Naive thymus-derived CD8-positive, alpha-beta T cell (primary cell): ENCODE data around the gene DOCK8. TPM values are rescaled to one million over a fixed set of nuclear protein-coding genes. Genes with fewer than 3 reads are reported as not detected.

ENCODE experiments used
- ATAC-seq, 2 donors: fragments of 150-1000 bp; cut with Tn5 transposase in 1 of 2; sonication (Bioruptor Pico), chemical (Tn5 transposase) in 1 of 2; 1 replicate in 1 of 2; 2 replicates in 1 of 2; pipeline ENCODE4 v1.10.0; 2021; ENCODE audit warnings: mild to moderate bottlenecking in 2 of 2, moderate library complexity in 2 of 2
- POLR2A ChIA-PET: fragments of 350-600 bp; sonication (Branson Sonifier 250); formaldehyde crosslinking; loops from one replicate; lab custom pipeline; 2021; ENCODE audit warnings: antibody characterized with exemption; lab: Charles Lee
- DNase-seq, 10 donors: peaks; one replicate each; pipeline versions ENCODE4 v3.0.0 to v3.0.0-alpha.2; 2020 to 2022
- H3K27ac Mint-ChIP-seq, 10 donors: one replicate each; pipeline ENCODE4 v1.8.0; 2020 to 2022; ENCODE audit warnings: mild to moderate bottlenecking in 10 of 10, mixed read lengths in 10 of 10, moderate library complexity in 4 of 10, inconsistent platforms in 1 of 10
- H3K27me3 Mint-ChIP-seq, 5 donors: one replicate each; pipeline ENCODE4 v1.8.0; 2021 to 2022; ENCODE audit warnings: mixed read lengths in 5 of 5
- H3K36me3 Mint-ChIP-seq, 3 donors: one replicate each; pipeline ENCODE4 v1.8.0; 2020 to 2022; ENCODE audit warnings: mixed read lengths in 3 of 3, mild to moderate bottlenecking in 2 of 3, inconsistent platforms in 1 of 3
- H3K4me1 Mint-ChIP-seq, 4 donors: one replicate each; pipeline ENCODE4 v1.8.0; 2021 to 2022; ENCODE audit warnings: mixed read lengths in 4 of 4
- H3K4me3 Mint-ChIP-seq, 10 donors: one replicate each; pipeline ENCODE4 v1.8.0; 2020 to 2022; ENCODE audit warnings: mild to moderate bottlenecking in 10 of 10, mixed read lengths in 10 of 10, moderate library complexity in 6 of 10, inconsistent platforms in 1 of 10
- H3K9me3 Mint-ChIP-seq, 9 donors: one replicate each; pipeline ENCODE4 v1.8.0; 2020 to 2022; ENCODE audit warnings: mixed read lengths in 9 of 9, mild to moderate bottlenecking in 3 of 9, inconsistent platforms in 1 of 9, moderate library complexity in 1 of 9
- polyA plus RNA-seq, 3 donors: library from polyadenylated mRNA; unstranded; fragments of 300-500 nt; fragmentation: Illumina TruSeq; gene quantifications; one replicate each; pipeline ENCODE4 v1.2.3, GENCODE V29; 2021
- total RNA-seq, 8 experiments: library from RNA in 2 of 8; stranded (reverse) in 2 of 8; gene quantifications; one replicate each; pipeline ENCODE4 v1.2.3 and lab custom pipeline; 2021 to 2026

Gene DOCK8
- total and polyA plus RNA-seq, 5 experiments from 2014 or later: 41.5 to 224 (median 52.2) TPM

- POLR2A ChIA-PET: no interaction called here
Measured at GRCh38 chr9:487429-487828, 272.8 kb downstream of the DOCK8 start.

GRCh38 chr9:488448-488847 lies 273.8 kb downstream of the DOCK8 start:
- H3K4me1 Mint-ChIP-seq: no peaks in the 10 kb centered on the region
- no peaks in the 10 kb centered on the region for H3K27me3 Mint-ChIP-seq
- ATAC-seq (no peak), DNase-seq (no peak)
- no peak overlapping the region for H3K27ac Mint-ChIP-seq
- no peak overlapping the region for H3K4me3 Mint-ChIP-seq
- POLR2A ChIA-PET: no interaction called here
- peaks cover 0 to 17% (median 13%) of the 10 kb centered on the region in 3 donors for H3K36me3 Mint-ChIP-seq
- peaks cover 0 to 14% (median 0%) of the 10 kb centered on the region in 9 donors for H3K9me3 Mint-ChIP-seq

More at GRCh38 chr9:487429-487828, 272.8 kb downstream of the DOCK8 start:
- H3K4me1 Mint-ChIP-seq: no peaks in the 10 kb centered on the region
- H3K27me3 Mint-ChIP-seq: no peaks in the 10 kb centered on the region
- no peak for ATAC-seq
- H3K9me3 Mint-ChIP-seq: peaks cover 0 to 14% (median 0%) of the 10 kb centered on the region in 9 donors
- no peak for DNase-seq
- peaks cover 0 to 17% (median 13%) of the 10 kb centered on the region in 3 donors for H3K36me3 Mint-ChIP-seq
- H3K4me3 Mint-ChIP-seq: no peak overlapping the region
- H3K27ac Mint-ChIP-seq: no peak overlapping the region

GRCh38 chr9:489198-490197 lies 274.8 kb downstream of the DOCK8 start:
- ATAC-seq: no peak
- Mint-ChIP-seq H3K36me3 (peaks cover 0 to 7% (median 3%) of the 10 kb centered on the region in 3 donors), H3K4me1 (no peaks in the 10 kb centered on the region), H3K4me3 (no peak overlapping the region), H3K27me3 (peaks cover 0 to 3% (median 0%) of the 10 kb centered on the region in 5 donors), H3K9me3 (peaks cover 0 to 4% (median 0%) of the 10 kb centered on the region in 9 donors), H3K27ac (peak overlapping the region in 1 of 10 donors; percentile 22)
- no peak for DNase-seq
- POLR2A ChIA-PET: no interaction called here

- Mint-ChIP-seq H3K27ac (no peak overlapping the region), H3K4me1 (no peaks in the 10 kb centered on the region), H3K27me3 (peaks cover 0 to 7% (median 4%) of the 10 kb centered on the region in 5 donors), H3K4me3 (no peak overlapping the region), H3K9me3 (no peaks in the 10 kb centered on the region), H3K36me3 (peaks cover 0 to 4% (median 0%) of the 10 kb centered on the region in 3 donors)
- POLR2A ChIA-PET: no interaction called here
- DNase-seq: no peak
- no peak for ATAC-seq
Measured at GRCh38 chr9:494764-495163, 280.1 kb downstream of the DOCK8 start.

GRCh38 chr9:495739-496138 lies 281.1 kb downstream of the DOCK8 start:
- no peak for DNase-seq
- H3K36me3 Mint-ChIP-seq: peaks cover 0 to 4% (median 0%) of the 10 kb centered on the region in 3 donors

GRCh38 chr9:503326-503725 lies 288.7 kb downstream of the DOCK8 start:
- no peaks in the 10 kb centered on the region for H3K9me3 Mint-ChIP-seq
- H3K4me3 Mint-ChIP-seq: peak overlapping the region; percentile 80 to 93 (median 88)
- DNase-seq (peak in 1 of 10 donors; percentile 11), ATAC-seq (no peak)
- H3K4me1 Mint-ChIP-seq: peaks cover 2 to 26% (median 18%) of the 10 kb centered on the region in 4 donors
- POLR2A ChIA-PET: interaction anchor here (0.6 to 1.8 kb wide), 5 partner anchors 12 to 221 kb away, joined by 3 to 6 read pairs (median 5); no protein-coding TSS in a partner anchor
- peaks cover 0 to 20% (median 5%) of the 10 kb centered on the region in 5 donors for H3K27me3 Mint-ChIP-seq
- H3K36me3 Mint-ChIP-seq: no peaks in the 10 kb centered on the region
- peak overlapping the region in 8 of 10 donors; percentile 63 to 90 (median 80) for H3K27ac Mint-ChIP-seq

More at GRCh38 chr9:495739-496138, 281.1 kb downstream of the DOCK8 start:
- H3K27me3 Mint-ChIP-seq: peaks cover 0 to 13% (median 7%) of the 10 kb centered on the region in 5 donors
- H3K9me3 Mint-ChIP-seq: no peaks in the 10 kb centered on the region
- H3K4me1 Mint-ChIP-seq: no peaks in the 10 kb centered on the region
- no peak overlapping the region for H3K27ac Mint-ChIP-seq
- no peak overlapping the region for H3K4me3 Mint-ChIP-seq
- POLR2A ChIA-PET: no interaction called here
- no peak for ATAC-seq

- Mint-ChIP-seq H3K4me3 (peak within 1 kb of the TSS; percentile 80 to 93 (median 88)), H3K27me3 (peaks cover 0 to 22% (median 5%) of the 10 kb centered on the region in 5 donors), H3K9me3 (no peaks in the 10 kb centered on the region), H3K36me3 (no peaks in the 10 kb centered on the region), H3K27ac (peak within 1 kb of the TSS; percentile 63 to 90 (median 83)), H3K4me1 (peaks cover 2 to 26% (median 18%) of the 10 kb centered on the region in 4 donors)
- peak; percentile 77 to 87 for ATAC-seq
- POLR2A ChIA-PET: interaction anchor here (0.6 to 1.8 kb wide), 7 partner anchors 11 to 222 kb away, joined by 3 to 6 read pairs (median 5); no protein-coding TSS in a partner anchor
- DNase-seq: peak; percentile 63 to 83 (median 72)
Measured at GRCh38 chr9:503881-504852, 289.5 kb downstream of the DOCK8 start, which contains the start of gene KANK1. Gene KANK1 (plus strand): TSS chr9:504695.

GRCh38 chr9:504921-505740 lies 290.5 kb downstream of the DOCK8 start:
- peak in 5 of 10 donors; percentile 4 to 62 (median 10) for DNase-seq
- H3K27me3 Mint-ChIP-seq: peaks cover 0 to 20% (median 5%) of the 10 kb centered on the region in 5 donors
- peak in 1 of 2 donors; percentile 18 for ATAC-seq
- H3K9me3 Mint-ChIP-seq: no peaks in the 10 kb centered on the region
- H3K36me3 Mint-ChIP-seq: no peaks in the 10 kb centered on the region
- peak overlapping the region in 6 of 10 donors; percentile 36 to 80 (median 64) for H3K27ac Mint-ChIP-seq
- H3K4me3 Mint-ChIP-seq: peak overlapping the region; percentile 62 to 88 (median 76)
- POLR2A ChIA-PET: interaction anchor here (1.0 to 1.8 kb wide), 2 partner anchors 10 to 12 kb away, joined by 5 read pairs; no protein-coding TSS in a partner anchor
- H3K4me1 Mint-ChIP-seq: peaks cover 2 to 26% (median 18%) of the 10 kb centered on the region in 4 donors

GRCh38 chr9:505741-506059 lies 291.0 kb downstream of the DOCK8 start:
- H3K4me3 Mint-ChIP-seq: peak overlapping the region; percentile 62 to 88 (median 76)
- peaks cover 0 to 17% (median 3%) of the 10 kb centered on the region in 5 donors for H3K27me3 Mint-ChIP-seq
- POLR2A ChIA-PET: interaction anchor here (1.5 kb wide), 1 partner anchor 35 kb away, joined by 4 read pairs; no protein-coding TSS in a partner anchor
- ATAC-seq: no peak
- peak overlapping the region in 6 of 10 donors; percentile 36 to 80 (median 64) for H3K27ac Mint-ChIP-seq
- peaks cover 2 to 26% (median 18%) of the 10 kb centered on the region in 4 donors for H3K4me1 Mint-ChIP-seq
- H3K36me3 Mint-ChIP-seq: no peaks in the 10 kb centered on the region
- no peaks in the 10 kb centered on the region for H3K9me3 Mint-ChIP-seq
- DNase-seq: peak in 2 of 10 donors; percentile 6 to 10

- peaks cover 2 to 26% (median 20%) of the 10 kb centered on the region in 4 donors for H3K4me1 Mint-ChIP-seq
- no peaks in the 10 kb centered on the region for H3K36me3 Mint-ChIP-seq
- DNase-seq (no peak), ATAC-seq (no peak)
- no peaks in the 10 kb centered on the region for H3K9me3 Mint-ChIP-seq
- peak overlapping the region in 4 of 10 donors; percentile 0 to 80 (median 49) for H3K27ac Mint-ChIP-seq
- H3K27me3 Mint-ChIP-seq: peaks cover 0 to 15% (median 3%) of the 10 kb centered on the region in 5 donors
- H3K4me3 Mint-ChIP-seq: peak overlapping the region in 9 of 10 donors; percentile 0 to 88 (median 64)
- POLR2A ChIA-PET: interaction anchor here (1.5 kb wide), 1 partner anchor 36 kb away, joined by 4 read pairs; no protein-coding TSS in a partner anchor
Measured at GRCh38 chr9:506281-506680, 291.6 kb downstream of the DOCK8 start.

GRCh38 chr9:511861-512260 lies 297.2 kb downstream of the DOCK8 start:
- H3K36me3 Mint-ChIP-seq: peaks cover 0 to 3% (median 0%) of the 10 kb centered on the region in 3 donors
- H3K9me3 Mint-ChIP-seq: peaks cover 0 to 10% (median 2%) of the 10 kb centered on the region in 9 donors
- H3K27ac Mint-ChIP-seq: peak overlapping the region in 5 of 10 donors; percentile 13 to 63 (median 36)
- DNase-seq (no peak), ATAC-seq (no peak)
- POLR2A ChIA-PET: no interaction called here
- H3K4me1 Mint-ChIP-seq: peaks cover 10 to 37% (median 24%) of the 10 kb centered on the region in 4 donors
- no peak overlapping the region for H3K4me3 Mint-ChIP-seq
- peaks cover 0 to 2% (median 0%) of the 10 kb centered on the region in 5 donors for H3K27me3 Mint-ChIP-seq
